BLaER1 treated with 17β-estradiol and CSF1 and Interleukin-3, amounts not matched to agents 10 nM and 100 nM (cell line): ENCODE data around the gene ATF7IP.

ENCODE experiments used
- H3K27ac ChIP-seq, 11 experiments: shearing (Covaris generic); formaldehyde crosslinking; 2 replicates each; pipeline ENCODE4 v1.8.1; 2022
- H3K27me3 ChIP-seq, 11 experiments: shearing (Covaris generic); formaldehyde crosslinking; 2 replicates each; pipeline ENCODE4 v1.8.1; 2022
- H3K36me3 ChIP-seq, 11 experiments: shearing (Covaris generic); formaldehyde crosslinking; 2 replicates each; pipeline ENCODE4 v1.8.1; 2022
- H3K4me1 ChIP-seq, 10 experiments: shearing (Covaris generic); formaldehyde crosslinking; 2 replicates each; pipeline ENCODE4 v1.8.1; 2022
- H3K4me2 ChIP-seq, 11 experiments: shearing (Covaris generic); formaldehyde crosslinking; 2 replicates each; pipeline ENCODE4 v1.8.1; 2022
- H3K4me3 ChIP-seq, 10 experiments: shearing (Covaris generic); formaldehyde crosslinking; 2 replicates each; pipeline ENCODE4 v1.8.1; 2022
- H3K9ac ChIP-seq, 11 experiments: shearing (Covaris generic); formaldehyde crosslinking; 2 replicates each; pipeline ENCODE4 v1.8.1; 2022
- H3K9me3 ChIP-seq, 11 experiments: shearing (Covaris generic); formaldehyde crosslinking; replicated peaks in 1 of 11; 2 replicates each; pipeline ENCODE4 v1.8.1; 2022
- H4K20me1 ChIP-seq, 11 experiments: shearing (Covaris generic); formaldehyde crosslinking; 2 replicates each; pipeline ENCODE4 v1.8.1; 2022
- Cebpa-rat ChIP-seq, 11 experiments: shearing (Covaris generic); IDR thresholded peaks; 2 replicates each; pipeline ENCODE4 v1.8.1; 2022

ATF7IP gene

GRCh38 chr12:14367040-14367661, 1.7 kb downstream of the ATF7IP start:
- H3K9me3 ChIP-seq: peaks cover 17 to 55% (median 45%) of the 10 kb centered on the region in 11 experiments
- H3K4me2 ChIP-seq: peak overlapping the region; percentile 33 to 81 (median 74); a peak in 20 of 22 replicates
- peaks cover 19 to 31% (median 25%) of the 10 kb centered on the region in 11 experiments for H3K36me3 ChIP-seq
- TF ChIP-seq Cebpa-rat (IDR thresholded peaks at IDR 0.05): no peak
- H3K27ac ChIP-seq: peak overlapping the region; percentile 90 to 96 (median 94)
- H3K27me3 ChIP-seq: no peaks in the 10 kb centered on the region
- peaks cover 0 to 10% (median 0%) of the 10 kb centered on the region in 11 experiments; a peak in 3 of 22 replicates for H4K20me1 ChIP-seq
- peak overlapping the region; percentile 62 to 77 (median 66) for H3K4me3 ChIP-seq
- peaks cover 0 to 27% (median 4%) of the 10 kb centered on the region in 10 experiments; a peak in 7 of 20 replicates for H3K4me1 ChIP-seq
- H3K9ac ChIP-seq: peak overlapping the region; percentile 64 to 91 (median 87); a peak in 21 of 22 replicates

GRCh38 chr12:14369311-14369710, 3.8 kb downstream of the ATF7IP start:
- Histone ChIP-seq H3K9me3 (peaks cover 22 to 62% (median 53%) of the 10 kb centered on the region in 11 experiments), H3K4me2 (peak overlapping the region in 3 of 11 experiments; percentile 6 to 66 (median 53); a peak in 4 of 22 replicates), H3K4me1 (peaks cover 0 to 49% (median 3%) of the 10 kb centered on the region in 10 experiments; a peak in 9 of 20 replicates), H3K9ac (no peak overlapping the region), H3K36me3 (peaks cover 26 to 51% (median 35%) of the 10 kb centered on the region in 11 experiments), H4K20me1 (peaks cover 0 to 31% (median 0%) of the 10 kb centered on the region in 11 experiments; a peak in 8 of 22 replicates), H3K27me3 (no peaks in the 10 kb centered on the region), H3K4me3 (peak overlapping the region in 5 of 10 experiments; percentile 16 to 44 (median 17); a peak in 6 of 20 replicates), H3K27ac (no peak overlapping the region)
- no peak for TF ChIP-seq Cebpa-rat (IDR thresholded peaks at IDR 0.05)

- Histone ChIP-seq H3K27ac (peak overlapping the region in 1 of 11 experiments; percentile 49; a peak in 2 of 22 replicates), H3K36me3 (peaks cover 55 to 88% (median 66%) of the 10 kb centered on the region in 11 experiments), H3K9me3 (peaks cover 52 to 94% (median 83%) of the 10 kb centered on the region in 11 experiments), H3K27me3 (no peaks in the 10 kb centered on the region), H4K20me1 (peaks cover 0 to 37% (median 0%) of the 10 kb centered on the region in 11 experiments; a peak in 8 of 22 replicates), H3K4me3 (no peak overlapping the region), H3K4me1 (peaks cover 0 to 43% (median 0%) of the 10 kb centered on the region in 10 experiments; a peak in 4 of 20 replicates), H3K9ac (no peak overlapping the region), H3K4me2 (peak overlapping the region in 2 of 11 experiments; percentile 42 to 65; a peak in 4 of 22 replicates)
- TF ChIP-seq Cebpa-rat (IDR thresholded peaks at IDR 0.05): no peak
These were observed 7.7 kb downstream of the ATF7IP start for GRCh38 chr12:14373217-14373616.

GRCh38 chr12:14379508-14379907, 14.0 kb downstream of the ATF7IP start:
- peaks cover 70 to 97% (median 92%) of the 10 kb centered on the region in 11 experiments for H3K9me3 ChIP-seq
- H3K4me3 ChIP-seq: peak overlapping the region in 3 of 10 experiments; percentile 9 to 17 (median 16); a peak in 3 of 20 replicates
- H3K4me1 ChIP-seq: peaks cover 0 to 11% (median 0%) of the 10 kb centered on the region in 10 experiments; a peak in 4 of 20 replicates
- peaks cover 0 to 35% (median 0%) of the 10 kb centered on the region in 11 experiments; a peak in 6 of 22 replicates for H4K20me1 ChIP-seq
- no peak overlapping the region for H3K27ac ChIP-seq
- H3K36me3 ChIP-seq: peaks cover 54 to 88% (median 78%) of the 10 kb centered on the region in 11 experiments
- no peak overlapping the region for H3K4me2 ChIP-seq
- TF ChIP-seq Cebpa-rat (IDR thresholded peaks at IDR 0.05): no peak
- no peaks in the 10 kb centered on the region for H3K27me3 ChIP-seq
- no peak overlapping the region for H3K9ac ChIP-seq

GRCh38 chr12:14384783-14385638, 19.5 kb downstream of the ATF7IP start:
- no peak for TF ChIP-seq Cebpa-rat (IDR thresholded peaks at IDR 0.05)
- peak overlapping the region in 2 of 11 experiments; percentile 9 to 60; a peak in 4 of 22 replicates for H3K9ac ChIP-seq
- peaks cover 32 to 94% (median 90%) of the 10 kb centered on the region in 11 experiments for H3K9me3 ChIP-seq
- peak overlapping the region in 9 of 11 experiments; percentile 8 to 49 (median 36); a peak in 13 of 22 replicates for H3K27ac ChIP-seq
- H3K36me3 ChIP-seq: peaks cover 50 to 72% (median 64%) of the 10 kb centered on the region in 11 experiments
- H3K4me1 ChIP-seq: peaks cover 0 to 29% (median 0%) of the 10 kb centered on the region in 10 experiments; a peak in 4 of 20 replicates
- peaks cover 0 to 65% (median 0%) of the 10 kb centered on the region in 11 experiments; a peak in 9 of 22 replicates for H4K20me1 ChIP-seq
- no peaks in the 10 kb centered on the region for H3K27me3 ChIP-seq
- H3K4me2 ChIP-seq: peak overlapping the region in 5 of 11 experiments; percentile 5 to 59 (median 14); a peak in 5 of 22 replicates
- H3K4me3 ChIP-seq: peak overlapping the region in 1 of 10 experiments; percentile 24; a peak in 4 of 20 replicates

GRCh38 chr12:14387219-14387871, 21.9 kb downstream of the ATF7IP start:
- Histone ChIP-seq H3K4me1 (peaks cover 0 to 37% (median 0%) of the 10 kb centered on the region in 10 experiments; a peak in 4 of 20 replicates), H3K36me3 (peaks cover 46 to 74% (median 60%) of the 10 kb centered on the region in 11 experiments), H3K4me3 (no peak overlapping the region), H3K27me3 (no peaks in the 10 kb centered on the region), H3K9me3 (peaks cover 9 to 91% (median 80%) of the 10 kb centered on the region in 11 experiments; a peak in 20 of 22 replicates), H3K4me2 (no peak overlapping the region), H3K9ac (no peak overlapping the region), H4K20me1 (peaks cover 0 to 77% (median 8%) of the 10 kb centered on the region in 11 experiments; a peak in 9 of 22 replicates), H3K27ac (no peak overlapping the region)
- no peak for TF ChIP-seq Cebpa-rat (IDR thresholded peaks at IDR 0.05)

- Histone ChIP-seq H3K4me2 (no peak overlapping the region), H3K9ac (no peak overlapping the region), H3K36me3 (peaks cover 44 to 67% (median 51%) of the 10 kb centered on the region in 11 experiments), H3K27ac (no peak overlapping the region), H3K27me3 (no peaks in the 10 kb centered on the region), H3K4me3 (no peak overlapping the region), H3K9me3 (peaks cover 2 to 69% (median 58%) of the 10 kb centered on the region in 11 experiments; a peak in 20 of 22 replicates), H3K4me1 (peaks cover 0 to 41% (median 5%) of the 10 kb centered on the region in 10 experiments; a peak in 9 of 20 replicates), H4K20me1 (peaks cover 0 to 81% (median 10%) of the 10 kb centered on the region in 11 experiments; a peak in 10 of 22 replicates)
- no peak for TF ChIP-seq Cebpa-rat (IDR thresholded peaks at IDR 0.05)
These were observed 25.0 kb downstream of the ATF7IP start for GRCh38 chr12:14390449-14390848.
